Right ventricle myocardium superior (tissue), 1 donor: ENCODE results near the gene JAKMIP2. TPM values are rescaled to one million over a fixed set of nuclear protein-coding genes. Genes with fewer than 3 reads are reported as not detected.
"Not testable (repeated sequence)": the region's sequence is repeated elsewhere in the genome, so short reads cannot be mapped to it uniquely, and the experiment has no call there.

ENCODE experiments used
- ATAC-seq: fragments of 200-7000 bp; cut with Tn5 transposase; one replicate; pipeline ENCODE4 v1.9.1; 2020; ENCODE audit warnings: mild to moderate bottlenecking; ENCODE audit not compliant: poor library complexity
- DNase-seq: peaks from one replicate; pipeline ENCODE4 v3.0.0-alpha.2; 2020
- intact Hi-C: fragments of 100-400 bp; cut with DNase I; formaldehyde crosslinking; loops from one replicate; pipeline ENCODE4 v1.11.2; 2022
- total RNA-seq: library from RNA; stranded (reverse); fragmentation: NEBNext Ultra II Directional; extraction: Animal tissue kit (Norgen Biotek cat#: 25700); gene quantifications from one replicate; pipeline ENCODE4 v1.2.1, GENCODE V29; 2021
- donor health status: DM: no; HTN: yes; CAD: no; lungs with severe emphysema.

JAKMIP2 gene
- total RNA-seq, 1 donor from 2014 or later, result 0.27 TPM

GRCh38 chr5:147752666-147753290 is 29.8 kb downstream of the JAKMIP2 start:
- ATAC-seq (no peak), DNase-seq (no peak)
- intact Hi-C loops, result no loop called here

GRCh38 chr5:147752033-147752432 is 30.5 kb downstream of the JAKMIP2 start:
- intact Hi-C loops, result no loop called here
- no peak for DNase-seq
- no peak for ATAC-seq

DNA sequence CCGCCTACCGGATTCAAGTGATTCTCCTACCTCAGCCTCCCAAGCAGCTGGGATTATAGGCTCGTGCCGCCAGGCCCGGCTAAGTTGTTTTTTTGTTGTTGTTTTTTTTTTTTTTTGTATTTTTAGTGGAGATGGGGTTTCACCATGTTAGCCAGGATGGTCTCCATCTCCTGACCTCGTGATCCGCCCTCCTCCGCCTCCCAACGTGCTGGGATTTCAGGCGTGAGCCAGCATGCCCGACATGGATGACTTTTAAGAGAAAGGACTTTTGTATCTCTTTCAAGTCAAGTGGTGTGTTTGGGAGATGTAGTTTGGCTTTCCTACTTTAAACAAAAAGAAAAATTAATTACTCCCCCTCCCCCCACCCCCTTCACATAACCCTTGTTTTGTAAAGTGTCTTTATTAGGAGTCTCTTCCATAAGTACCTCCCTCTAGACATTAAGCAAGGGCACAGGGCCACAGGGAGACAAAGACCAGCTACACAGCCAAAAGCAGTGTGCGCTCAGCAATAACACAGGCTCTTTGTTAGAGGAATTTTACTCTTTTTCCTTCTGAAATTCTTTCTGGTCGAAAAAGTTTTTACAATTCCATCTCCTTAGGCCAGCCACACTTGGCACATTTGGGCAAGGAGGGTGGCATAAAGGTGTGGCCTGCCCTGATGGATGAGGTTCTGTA is 31.2 kb downstream of the JAKMIP2 start:
- intact Hi-C loops, result no loop called here
- DNase-seq, result no peak
- no peak for ATAC-seq

GRCh38 chr5:147750065-147750464 is 32.5 kb downstream of the JAKMIP2 start:
- DNase-seq (no peak), ATAC-seq (no peak)
- intact Hi-C loops, result no loop called here

DNA sequence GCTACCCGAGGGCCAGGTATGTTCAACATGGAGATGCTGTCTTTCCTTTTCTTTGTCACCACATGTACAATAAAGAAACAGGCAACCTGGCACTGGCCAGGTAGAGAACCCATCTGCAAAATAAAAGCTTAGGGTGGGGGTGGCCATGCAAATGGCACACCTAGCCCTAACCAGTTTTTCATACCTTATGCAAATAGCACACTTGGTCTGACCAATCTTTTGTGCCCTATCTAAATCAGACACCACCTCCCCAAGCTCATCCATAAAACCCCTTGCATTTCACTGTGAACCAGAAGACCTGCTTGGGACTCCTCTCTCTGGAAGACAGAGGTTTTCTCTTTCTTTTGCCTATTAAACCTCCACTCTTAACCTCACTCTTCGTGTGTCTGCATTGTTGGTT is 33.9 kb downstream of the JAKMIP2 start:
- intact Hi-C loops, result no loop called here
- DNase-seq (no peak), ATAC-seq (no peak)

DNA sequence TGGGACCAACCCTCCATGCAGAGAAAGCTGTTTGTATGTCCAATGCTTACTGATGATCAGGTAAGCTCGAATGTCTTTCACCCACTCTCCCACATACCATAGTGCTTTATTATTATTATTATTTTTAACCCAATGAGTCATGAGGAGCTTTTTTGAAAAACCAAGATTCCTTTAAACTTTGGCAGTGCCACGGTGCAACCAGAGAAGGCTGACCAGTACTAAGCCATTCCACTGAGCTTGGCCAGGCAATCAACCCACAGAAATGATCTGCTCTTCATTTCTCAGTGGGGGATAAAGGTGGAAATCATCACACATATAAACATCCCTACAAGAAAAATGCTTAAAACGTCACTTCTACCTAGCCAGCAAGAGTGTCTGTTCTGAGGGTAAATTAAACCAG is 35.5 kb downstream of the JAKMIP2 start:
- no peak for ATAC-seq
- intact Hi-C loops, result no loop called here
- DNase-seq, result no peak

GRCh38 chr5:147743678-147744374 is 38.7 kb downstream of the JAKMIP2 start:
- intact Hi-C loops, result no loop called here
- no peak for DNase-seq
- ATAC-seq, result no peak

GRCh38 chr5:147743012-147743411 is 39.5 kb downstream of the JAKMIP2 start:
- no peak for ATAC-seq
- DNase-seq, result no peak
- intact Hi-C loops, result no loop called here

DNA sequence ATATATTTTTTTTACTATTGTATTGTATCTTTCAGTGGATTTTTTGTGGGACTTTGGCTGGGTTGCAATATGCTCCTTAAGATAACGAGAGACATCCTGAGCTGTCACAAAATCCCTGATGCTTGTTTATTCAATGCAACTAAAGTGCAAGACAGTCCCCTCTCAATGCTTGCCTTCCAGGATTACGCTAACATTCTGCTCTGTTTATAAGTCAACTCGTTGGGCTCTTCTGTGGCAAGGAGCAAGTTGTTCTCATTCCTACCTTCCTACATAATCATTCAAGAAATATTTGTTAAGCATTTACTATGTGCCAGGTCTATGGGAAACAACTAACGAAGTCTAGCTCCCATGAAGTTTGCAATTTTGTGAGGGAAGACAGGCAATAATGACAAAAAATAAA is 40.4 kb downstream of the JAKMIP2 start:
- ATAC-seq (no peak), DNase-seq (no peak)
- intact Hi-C loops, result no loop called here

GRCh38 chr5:147740864-147741263 is 41.7 kb downstream of the JAKMIP2 start:
- no peak for DNase-seq
- intact Hi-C loops, result no loop called here
- no peak for ATAC-seq

- DNase-seq, result no peak
- intact Hi-C loops, result no loop called here
- ATAC-seq, result no peak
These were observed 44.6 kb downstream of the JAKMIP2 start for GRCh38 chr5:147737921-147738320.

GRCh38 chr5:147735621-147736125 is 46.9 kb downstream of the JAKMIP2 start:
- intact Hi-C loops, result no loop called here
- no peak for DNase-seq
- ATAC-seq, result no peak

DNA sequence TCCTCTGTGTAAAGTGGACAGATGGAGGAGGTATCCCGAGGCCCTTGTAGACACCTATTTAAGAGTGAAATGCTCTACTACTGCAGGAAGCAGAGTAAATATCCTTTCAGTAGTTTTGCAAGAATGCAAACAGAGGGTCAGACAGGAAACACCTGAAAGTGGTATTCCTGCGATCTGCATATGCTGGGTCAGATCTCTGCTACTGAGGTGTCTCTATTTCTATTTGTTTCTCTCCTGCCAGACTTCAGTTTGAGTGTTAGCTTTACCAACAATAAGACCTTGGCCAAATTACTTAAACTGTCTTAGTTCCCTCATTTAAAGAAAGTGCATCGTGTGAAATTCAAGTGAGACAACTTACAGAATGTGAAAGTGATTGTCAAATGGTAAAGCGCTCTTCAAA is 47.6 kb downstream of the JAKMIP2 start:
- ATAC-seq (no peak), DNase-seq (no peak)
- intact Hi-C loops, result no loop called here

- intact Hi-C loops, result no loop called here
- no peak for ATAC-seq
- no peak for DNase-seq
These were observed 49.5 kb downstream of the JAKMIP2 start for GRCh38 chr5:147733075-147733474.

- no peak for DNase-seq
- no peak for ATAC-seq
- intact Hi-C loops, result no loop called here
These were observed 50.1 kb downstream of the JAKMIP2 start for GRCh38 chr5:147732291-147732883.

DNA sequence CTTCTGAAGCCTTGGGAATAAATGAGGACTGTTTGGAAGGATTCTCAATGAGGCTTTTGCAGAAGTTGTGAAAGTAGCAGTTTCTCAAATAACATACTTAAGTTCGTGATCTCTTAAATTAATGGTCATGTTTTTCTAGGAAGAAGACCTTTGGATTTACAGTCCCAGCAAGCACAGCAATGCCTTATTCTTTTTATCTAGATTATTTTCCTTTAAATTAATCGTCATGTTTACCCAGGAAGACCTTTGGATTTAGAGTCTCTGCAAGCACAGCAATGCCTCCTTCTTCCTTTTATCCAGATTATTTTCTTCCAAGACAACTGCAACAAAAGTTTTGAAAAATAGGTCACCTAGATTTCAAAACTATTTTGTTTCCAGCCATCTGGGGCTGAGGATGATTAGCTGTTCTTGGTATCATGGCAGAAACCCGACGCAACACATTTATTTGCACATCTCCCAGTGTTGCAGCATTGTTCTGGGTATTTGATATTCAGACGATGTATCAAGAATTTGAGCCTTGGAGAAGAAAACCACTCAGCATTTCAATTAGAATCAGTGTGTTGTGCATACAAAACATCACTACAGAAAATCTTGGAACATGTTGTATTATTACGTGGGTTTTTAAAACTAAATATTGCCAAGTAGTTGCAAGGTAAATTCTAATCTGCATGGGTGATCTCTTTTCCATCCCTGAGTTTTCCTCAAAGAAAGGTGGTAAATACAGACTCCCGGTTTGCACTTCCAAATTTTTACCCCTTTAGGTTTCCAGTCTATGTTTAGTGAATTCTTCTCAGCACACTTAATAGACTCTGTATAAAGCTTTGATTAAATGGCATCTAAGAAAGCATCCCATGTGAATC is 50.9 kb downstream of the JAKMIP2 start:
- DNase-seq, result no peak
- intact Hi-C loops, result no loop called here
- ATAC-seq, result no peak

- ATAC-seq (no peak), DNase-seq (no peak)
- intact Hi-C loops, result no loop called here
These were observed 55.3 kb downstream of the JAKMIP2 start for GRCh38 chr5:147727200-147727599.

- DNase-seq, intact Hi-C loops, ATAC-seq: not testable (repeated sequence)
These were observed 61.2 kb downstream of the JAKMIP2 start for GRCh38 chr5:147721191-147721960.
